Measurements from ENCODE around the gene ATG14. TPM values are rescaled to one million over a fixed set of nuclear protein-coding genes. Genes with fewer than 3 reads are reported as not detected.

ATG14 gene
- total RNA-seq, 1 donor from 2014 or later: 28.8 TPM

- Histone ChIP-seq H3F3A (ENCODE audit: low read depth) (no peaks in the 10 kb centered on the region), H2AFZ (replicated peaks) (no peak overlapping the region), H3K4me2 (no peak overlapping the region), H3K27me3 (no peaks in the 10 kb centered on the region), H4K20me1 (ENCODE audit: low read depth) (no peaks in the 10 kb centered on the region), H3K27ac (no peak overlapping the region), H3K9me3 (ENCODE audit: low read depth) (no peaks in the 10 kb centered on the region), H3K9ac (no peak overlapping the region), H3K36me3 (no peaks in the 10 kb centered on the region), H3K79me2 (ENCODE audit: low read depth) (peaks cover 46% of the 10 kb centered on the region), H3K4me3 (no peak overlapping the region), H3K4me1 (no peaks in the 10 kb centered on the region)
- no peak overlapping the region for H3K27ac Mint-ChIP-seq
- no peaks in the 10 kb centered on the region for H3K9me3 Mint-ChIP-seq
- peaks cover 2% of the 10 kb centered on the region for H3K27me3 Mint-ChIP-seq (ENCODE audit: insufficient read depth, low read depth)
- no peak overlapping the region for H3K4me3 Mint-ChIP-seq
- H3K36me3 Mint-ChIP-seq: peaks cover 2% of the 10 kb centered on the region
- H3K4me1 Mint-ChIP-seq: no peaks in the 10 kb centered on the region
- TF ChIP-seq EZH2phosphoT487 (IDR thresholded peaks at IDR 0.05) (no peak), EZH2 (IDR thresholded peaks at IDR 0.05) (no peak)
- TF ChIP-seq, protein P1, sequence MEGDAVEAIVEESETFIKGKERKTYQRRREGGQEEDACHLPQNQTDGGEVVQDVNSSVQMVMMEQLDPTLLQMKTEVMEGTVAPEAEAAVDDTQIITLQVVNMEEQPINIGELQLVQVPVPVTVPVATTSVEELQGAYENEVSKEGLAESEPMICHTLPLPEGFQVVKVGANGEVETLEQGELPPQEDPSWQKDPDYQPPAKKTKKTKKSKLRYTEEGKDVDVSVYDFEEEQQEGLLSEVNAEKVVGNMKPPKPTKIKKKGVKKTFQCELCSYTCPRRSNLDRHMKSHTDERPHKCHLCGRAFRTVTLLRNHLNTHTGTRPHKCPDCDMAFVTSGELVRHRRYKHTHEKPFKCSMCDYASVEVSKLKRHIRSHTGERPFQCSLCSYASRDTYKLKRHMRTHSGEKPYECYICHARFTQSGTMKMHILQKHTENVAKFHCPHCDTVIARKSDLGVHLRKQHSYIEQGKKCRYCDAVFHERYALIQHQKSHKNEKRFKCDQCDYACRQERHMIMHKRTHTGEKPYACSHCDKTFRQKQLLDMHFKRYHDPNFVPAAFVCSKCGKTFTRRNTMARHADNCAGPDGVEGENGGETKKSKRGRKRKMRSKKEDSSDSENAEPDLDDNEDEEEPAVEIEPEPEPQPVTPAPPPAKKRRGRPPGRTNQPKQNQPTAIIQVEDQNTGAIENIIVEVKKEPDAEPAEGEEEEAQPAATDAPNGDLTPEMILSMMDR (IDR thresholded peaks at IDR 0.05): no peak
- no peak for DNase-seq (ENCODE audit: low spot score)
Measured at GRCh38 chr14:55333711-55334485, 77.7 kb downstream of the ATG14 start.

DNA sequence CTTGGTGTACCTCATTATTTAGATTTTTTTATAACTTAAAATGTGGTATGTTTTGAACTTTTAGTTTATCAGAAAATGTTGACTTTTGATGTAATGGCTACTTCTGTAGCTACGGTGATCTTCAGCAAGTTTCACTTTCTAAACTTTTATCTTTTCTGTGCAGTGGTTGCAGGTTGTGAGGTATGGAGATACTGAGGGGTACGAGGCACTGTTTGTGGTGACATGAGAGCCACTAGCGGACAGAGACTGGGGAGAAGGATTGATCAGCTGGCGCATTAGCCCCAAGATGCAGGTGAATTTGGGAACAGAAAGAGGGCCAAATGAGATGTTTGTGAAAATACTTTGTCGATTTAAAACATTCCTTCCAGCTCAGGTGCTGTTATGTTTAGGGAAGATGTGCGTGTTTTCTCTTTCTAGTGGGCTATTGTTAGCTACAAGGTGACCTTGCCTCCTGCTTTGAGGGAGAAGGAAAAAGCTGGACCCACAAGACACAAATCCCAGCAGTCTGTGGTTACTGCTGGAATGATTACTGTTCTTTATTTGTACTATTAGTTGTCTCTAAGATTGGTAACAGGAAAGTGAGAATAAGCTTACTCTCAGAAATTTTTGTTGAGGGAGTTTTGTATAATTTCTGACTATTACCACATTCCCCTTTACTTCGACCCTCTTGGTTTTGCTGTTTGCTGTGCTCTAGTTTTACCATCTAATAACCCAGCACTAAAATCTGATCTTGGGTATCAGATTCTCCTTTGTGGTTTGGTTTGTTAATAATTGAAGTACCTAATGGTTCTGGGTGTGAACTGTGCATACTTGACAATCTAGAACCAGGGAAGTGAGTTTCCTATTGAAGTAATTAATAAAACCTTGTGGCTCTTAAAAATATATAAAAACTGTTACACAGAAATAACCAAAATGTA, 78.7 kb downstream of the ATG14 start:
- Mint-ChIP-seq H3K36me3 (no peaks in the 10 kb centered on the region), H3K4me1 (no peaks in the 10 kb centered on the region), H3K27ac (no peak overlapping the region), H3K4me3 (no peak overlapping the region), H3K9me3 (no peaks in the 10 kb centered on the region), H3K27me3 (ENCODE audit: insufficient read depth, low read depth) (peaks cover 2% of the 10 kb centered on the region)
- H3K79me2 ChIP-seq (ENCODE audit: low read depth): peaks cover 46% of the 10 kb centered on the region
- H3K9me3 ChIP-seq (ENCODE audit: low read depth): no peaks in the 10 kb centered on the region
- no peaks in the 10 kb centered on the region for H4K20me1 ChIP-seq (ENCODE audit: low read depth)
- H3K4me1 ChIP-seq: no peaks in the 10 kb centered on the region
- H2AFZ ChIP-seq (replicated peaks): no peak overlapping the region
- no peaks in the 10 kb centered on the region for H3K27me3 ChIP-seq
- TF ChIP-seq EZH2 (IDR thresholded peaks at IDR 0.05) (no peak), EZH2phosphoT487 (IDR thresholded peaks at IDR 0.05) (no peak)
- TF ChIP-seq, protein P1 (IDR thresholded peaks at IDR 0.05): no peak
- H3K36me3 ChIP-seq: no peaks in the 10 kb centered on the region
- no peak overlapping the region for H3K9ac ChIP-seq
- no peak overlapping the region for H3K27ac ChIP-seq
- H3F3A ChIP-seq (ENCODE audit: low read depth): no peaks in the 10 kb centered on the region
- no peak for DNase-seq (ENCODE audit: low spot score)
- no peak overlapping the region for H3K4me2 ChIP-seq
- H3K4me3 ChIP-seq: no peak overlapping the region

DNA sequence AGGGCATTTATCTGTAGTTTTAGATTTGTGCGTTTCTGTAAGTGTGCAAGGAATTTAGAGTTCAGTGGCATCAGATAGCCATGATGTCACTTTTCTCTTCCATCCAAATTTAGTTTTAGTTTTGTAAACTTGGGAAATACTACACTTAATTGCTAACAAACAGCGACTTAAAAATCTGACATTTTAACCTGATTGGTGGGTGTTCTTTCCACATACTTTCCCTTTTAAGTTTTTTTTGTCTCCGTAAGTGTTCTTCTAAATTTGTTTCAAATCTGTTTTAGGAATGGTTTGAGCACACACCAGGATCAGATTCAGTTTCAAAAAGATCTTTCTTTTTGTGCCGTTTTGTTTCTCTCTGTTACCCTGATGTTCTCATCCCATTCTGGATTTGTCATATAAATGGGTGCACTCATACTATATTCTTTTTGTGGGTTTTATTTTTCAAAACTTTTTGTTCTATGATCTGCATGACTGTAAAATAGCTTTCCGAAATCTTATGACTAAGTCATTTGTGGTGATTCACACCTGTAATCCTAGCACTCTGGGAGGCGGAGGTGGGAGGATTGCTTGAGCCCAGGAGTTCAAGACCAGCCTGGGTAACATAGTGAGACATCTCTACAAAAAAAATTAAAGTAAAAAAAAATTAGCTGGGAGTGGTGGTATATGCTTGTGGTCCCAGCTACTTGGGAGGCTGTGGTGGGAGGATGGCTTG, 81.5 kb downstream of the ATG14 start:
- Histone ChIP-seq H3F3A (ENCODE audit: low read depth) (peaks cover 9% of the 10 kb centered on the region), H3K9ac (no peak overlapping the region), H3K4me1 (peaks cover 16% of the 10 kb centered on the region), H3K4me3 (no peak overlapping the region), H3K36me3 (no peaks in the 10 kb centered on the region), H3K27me3 (no peaks in the 10 kb centered on the region), H2AFZ (replicated peaks) (no peak overlapping the region), H3K27ac (no peak overlapping the region), H3K4me2 (no peak overlapping the region), H3K9me3 (ENCODE audit: low read depth) (no peaks in the 10 kb centered on the region), H4K20me1 (ENCODE audit: low read depth) (peaks cover 10% of the 10 kb centered on the region), H3K79me2 (ENCODE audit: low read depth) (peaks cover 35% of the 10 kb centered on the region)
- Mint-ChIP-seq H3K9me3 (no peaks in the 10 kb centered on the region), H3K4me1 (peaks cover 6% of the 10 kb centered on the region), H3K27ac (no peak overlapping the region), H3K36me3 (peaks cover 4% of the 10 kb centered on the region), H3K4me3 (no peak overlapping the region), H3K27me3 (ENCODE audit: insufficient read depth, low read depth) (peaks cover 2% of the 10 kb centered on the region)
- TF ChIP-seq, protein P1 (IDR thresholded peaks at IDR 0.05): no peak
- TF ChIP-seq EZH2 (IDR thresholded peaks at IDR 0.05) (no peak), EZH2phosphoT487 (IDR thresholded peaks at IDR 0.05) (no peak)
- no peak for DNase-seq (ENCODE audit: low spot score)
